Fibroblast of mammary gland (primary cell): ENCODE measurements around the gene NAGA.

Experiments used
- DNase-seq: peaks from one replicate; pipeline ENCODE4 v3.0.0-alpha.2; 2010; ENCODE audit warnings: low read depth
- H3K4me3 ChIP-seq: 2 replicates; pipeline ENCODE4 v1.5.1; 2011; ENCODE audit warnings: low read depth, mild to moderate bottlenecking, low read length, moderate library complexity; ENCODE audit not compliant: control insufficient read depth
- TF ChIP-seq, protein P1 (sequence below): conservative IDR thresholded peaks from 2 replicates; pipeline ENCODE4 v1.5.1; 2011; ENCODE audit warnings: low read depth, low read length, inconsistent platforms; ENCODE audit not compliant: control insufficient read depth, insufficient read depth

NAGA gene

DNA sequence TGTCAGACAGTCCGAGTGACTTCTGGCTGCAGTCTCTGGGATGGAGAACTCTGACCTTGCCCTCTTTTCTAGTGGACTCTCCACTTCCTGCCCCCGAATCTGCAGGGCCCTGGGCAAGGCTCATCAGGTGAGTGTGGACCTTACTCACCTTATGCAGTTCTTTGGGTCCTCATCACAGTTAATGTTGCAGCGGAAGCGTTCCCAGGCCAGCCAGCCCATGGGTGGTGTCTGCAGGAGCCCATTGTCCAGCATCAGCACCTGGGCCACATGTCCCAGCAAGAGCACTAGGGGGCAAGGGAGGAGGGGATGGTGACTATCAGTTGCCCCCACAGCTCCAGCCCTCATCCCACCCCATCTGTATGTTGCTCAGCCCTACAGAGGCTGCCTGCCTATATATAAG, 2.3 kb downstream of the NAGA start:
- H3K4me3 ChIP-seq, result no peak overlapping the region
- no peak for DNase-seq
- TF ChIP-seq, protein P1, sequence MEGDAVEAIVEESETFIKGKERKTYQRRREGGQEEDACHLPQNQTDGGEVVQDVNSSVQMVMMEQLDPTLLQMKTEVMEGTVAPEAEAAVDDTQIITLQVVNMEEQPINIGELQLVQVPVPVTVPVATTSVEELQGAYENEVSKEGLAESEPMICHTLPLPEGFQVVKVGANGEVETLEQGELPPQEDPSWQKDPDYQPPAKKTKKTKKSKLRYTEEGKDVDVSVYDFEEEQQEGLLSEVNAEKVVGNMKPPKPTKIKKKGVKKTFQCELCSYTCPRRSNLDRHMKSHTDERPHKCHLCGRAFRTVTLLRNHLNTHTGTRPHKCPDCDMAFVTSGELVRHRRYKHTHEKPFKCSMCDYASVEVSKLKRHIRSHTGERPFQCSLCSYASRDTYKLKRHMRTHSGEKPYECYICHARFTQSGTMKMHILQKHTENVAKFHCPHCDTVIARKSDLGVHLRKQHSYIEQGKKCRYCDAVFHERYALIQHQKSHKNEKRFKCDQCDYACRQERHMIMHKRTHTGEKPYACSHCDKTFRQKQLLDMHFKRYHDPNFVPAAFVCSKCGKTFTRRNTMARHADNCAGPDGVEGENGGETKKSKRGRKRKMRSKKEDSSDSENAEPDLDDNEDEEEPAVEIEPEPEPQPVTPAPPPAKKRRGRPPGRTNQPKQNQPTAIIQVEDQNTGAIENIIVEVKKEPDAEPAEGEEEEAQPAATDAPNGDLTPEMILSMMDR, result no peak

GRCh38 chr22:42067671-42068251, 2.9 kb downstream of the NAGA start:
- no peak for DNase-seq
- TF ChIP-seq, protein P1, result no peak
- H3K4me3 ChIP-seq, result no peak overlapping the region

- DNase-seq, result no peak
- TF ChIP-seq, protein P1, result no peak
- H3K4me3 ChIP-seq, result no peak overlapping the region
These were observed 3.7 kb downstream of the NAGA start for GRCh38 chr22:42066937-42067336.

GRCh38 chr22:42066126-42066761, 4.4 kb downstream of the NAGA start:
- TF ChIP-seq, protein P1, result no peak
- DNase-seq, result no peak

GRCh38 chr22:42065438-42066125, 5.0 kb downstream of the NAGA start:
- no peak for DNase-seq
- TF ChIP-seq, protein P1, result no peak
- H3K4me3 ChIP-seq, result no peak overlapping the region

More at GRCh38 chr22:42066126-42066761, 4.4 kb downstream of the NAGA start:
- no peak overlapping the region for H3K4me3 ChIP-seq

DNA sequence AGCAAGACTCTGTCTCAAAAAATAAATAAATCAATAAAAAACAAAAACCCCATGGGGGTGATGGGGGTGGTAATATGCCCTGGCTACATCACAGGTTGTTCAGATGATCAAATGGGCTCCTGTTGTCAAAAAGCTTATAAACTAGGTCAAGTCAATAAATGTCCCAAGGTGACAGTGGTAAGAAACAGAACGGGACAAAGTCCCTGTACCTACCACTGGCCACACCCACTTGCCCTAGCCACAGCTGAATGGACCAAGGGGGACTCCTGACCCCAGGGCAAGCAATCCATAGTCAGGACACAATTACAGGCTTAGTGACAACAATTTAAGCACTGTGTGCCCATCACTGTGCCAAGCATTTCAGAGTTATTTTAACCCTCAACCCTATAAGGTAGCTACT, 6.0 kb downstream of the NAGA start:
- TF ChIP-seq, protein P1, result no peak
- no peak overlapping the region for H3K4me3 ChIP-seq
- no peak for DNase-seq
